Measurements from ENCODE around the gene TBC1D26. TPM values are rescaled to one million over a fixed set of nuclear protein-coding genes. Genes with fewer than 3 reads are reported as not detected.

Gene TBC1D26
- total and polyA plus RNA-seq, 8 donors = 0.15 to 1.1 (median 0.77) TPM; not detected in 2

GRCh38 chr17:15776871-15777270 lies 44.8 kb downstream of the TBC1D26 start:
- Histone ChIP-seq H3K4me1 (no peaks in the 10 kb centered on the region), H3K27me3 (no peaks in the 10 kb centered on the region), H3K36me3 (no peaks in the 10 kb centered on the region), H3K9me3 (peaks cover 0 to 7% of the 10 kb centered on the region in 2 donors), H3K27ac (no peak overlapping the region), H3K4me3 (no peak overlapping the region)
- no peak for DNase-seq
- no peak for TF ChIP-seq CTCF (IDR thresholded peaks at IDR 0.05)
- intact Hi-C loops (cut with DNase I) = no loop called here
- ATAC-seq = no peak

- intact Hi-C loops (cut with DNase I) = no loop called here
- TF ChIP-seq CTCF (IDR thresholded peaks at IDR 0.05) = no peak
- ATAC-seq (no peak), DNase-seq (no peak)
- no peak overlapping the region for H3K4me3 ChIP-seq
- H3K27me3 ChIP-seq = peaks cover 0 to under 1% of the 10 kb centered on the region in 2 donors
- no peak overlapping the region for H3K27ac ChIP-seq
- H3K4me1 ChIP-seq = no peaks in the 10 kb centered on the region
- H3K36me3 ChIP-seq = no peaks in the 10 kb centered on the region
- H3K9me3 ChIP-seq = peaks cover 0 to 7% of the 10 kb centered on the region in 2 donors
Measured at GRCh38 chr17:15777297-15777696, 45.2 kb downstream of the TBC1D26 start.

- no peak for TF ChIP-seq CTCF (IDR thresholded peaks at IDR 0.05)
- Histone ChIP-seq H3K36me3 (no peaks in the 10 kb centered on the region), H3K4me1 (peaks cover 0 to 3% of the 10 kb centered on the region in 2 donors), H3K9me3 (peaks cover 0 to 7% of the 10 kb centered on the region in 2 donors), H3K4me3 (no peak overlapping the region), H3K27ac (no peak overlapping the region), H3K27me3 (peaks cover 0 to 4% of the 10 kb centered on the region in 2 donors)
- no peak for ATAC-seq
- intact Hi-C loops (cut with DNase I) = no loop called here
- no peak for DNase-seq
Measured at GRCh38 chr17:15777717-15778116, 45.6 kb downstream of the TBC1D26 start.

GRCh38 chr17:15779119-15779518 lies 47.0 kb downstream of the TBC1D26 start:
- H3K27ac ChIP-seq = no peak overlapping the region
- TF ChIP-seq CTCF (IDR thresholded peaks at IDR 0.05) = no peak
- peaks cover 3 to 12% of the 10 kb centered on the region in 2 donors for H3K4me1 ChIP-seq
- peaks cover 0 to 9% of the 10 kb centered on the region in 2 donors for H3K27me3 ChIP-seq
- intact Hi-C loops (cut with DNase I) = no loop called here
- DNase-seq (no peak), ATAC-seq (no peak)
- peaks cover 0 to 7% of the 10 kb centered on the region in 2 donors for H3K9me3 ChIP-seq
- H3K36me3 ChIP-seq = no peaks in the 10 kb centered on the region
- H3K4me3 ChIP-seq = no peak overlapping the region

- H3K4me3 ChIP-seq = no peak overlapping the region
- no peak for DNase-seq
- no peak overlapping the region for H3K27ac ChIP-seq
- intact Hi-C loops (cut with DNase I) = no loop called here
- H3K27me3 ChIP-seq = peaks cover 0 to 9% of the 10 kb centered on the region in 2 donors
- H3K9me3 ChIP-seq = peaks cover 0 to 7% of the 10 kb centered on the region in 2 donors
- TF ChIP-seq CTCF (IDR thresholded peaks at IDR 0.05) = no peak
- H3K36me3 ChIP-seq = no peaks in the 10 kb centered on the region
- no peak for ATAC-seq
- H3K4me1 ChIP-seq = peaks cover 5 to 12% of the 10 kb centered on the region in 2 donors
Measured at GRCh38 chr17:15780188-15780587, 48.1 kb downstream of the TBC1D26 start.
